ENCODE data around the gene PARP9.
A peak's percentile ranks its signal among the peaks of the same experiment; 100 is the strongest.
"Not testable (repeated sequence)": the region's sequence is repeated elsewhere in the genome, so short reads cannot be mapped to it uniquely, and the experiment has no call there.

Gene PARP9

GRCh38 chr3:122572940-122573412 is 8.9 kb upstream of the PARP9 start:
- peak; percentile 14 for DNase-seq

- DNase-seq: no peak
Observed at GRCh38 chr3:122568755-122569154, 4.7 kb upstream of the PARP9 start.

- not testable (repeated sequence) for DNase-seq
Observed at GRCh38 chr3:122568131-122568530, 4.0 kb upstream of the PARP9 start.

GRCh38 chr3:122563717-122564025 is 429 bp downstream of the PARP9 start:
- no peak for DNase-seq

- DNase-seq: no peak
Observed at GRCh38 chr3:122562923-122563716, 980 bp downstream of the PARP9 start.

- DNase-seq: peak; percentile 16
Observed at GRCh38 chr3:122560680-122561079, 3.4 kb downstream of the PARP9 start.

- DNase-seq: no peak
Observed at GRCh38 chr3:122559906-122560305, 4.2 kb downstream of the PARP9 start.

- no peak for DNase-seq
Observed at GRCh38 chr3:122558605-122559004, 5.5 kb downstream of the PARP9 start.

- no peak for DNase-seq
Observed at GRCh38 chr3:122557356-122557755, 6.7 kb downstream of the PARP9 start.

- no peak for DNase-seq
Observed at GRCh38 chr3:122555275-122556071, 8.6 kb downstream of the PARP9 start.

GRCh38 chr3:122553171-122553570 is 10.9 kb downstream of the PARP9 start:
- DNase-seq: no peak

- no peak for DNase-seq
Observed at GRCh38 chr3:122548619-122549018, 15.5 kb downstream of the PARP9 start.

- DNase-seq: no peak
Observed at GRCh38 chr3:122548076-122548475, 16.0 kb downstream of the PARP9 start.

GRCh38 chr3:122546151-122546550 is 17.9 kb downstream of the PARP9 start:
- no peak for DNase-seq

- DNase-seq: no peak
Observed at GRCh38 chr3:122538956-122539490, 25.1 kb downstream of the PARP9 start.

GRCh38 chr3:122536632-122537001 is 27.5 kb downstream of the PARP9 start:
- no peak for DNase-seq

- DNase-seq: peak; percentile 21
Observed at GRCh38 chr3:122535964-122536631, 28.0 kb downstream of the PARP9 start.

GRCh38 chr3:122533931-122534334 is 30.2 kb downstream of the PARP9 start:
- DNase-seq: peak; percentile 57

- no peak for DNase-seq
Observed at GRCh38 chr3:122533480-122533879, 30.6 kb downstream of the PARP9 start.

- no peak for DNase-seq
Observed at GRCh38 chr3:122530164-122530563, 33.9 kb downstream of the PARP9 start.

GRCh38 chr3:122523317-122523716 is 40.8 kb downstream of the PARP9 start:
- DNase-seq: no peak

- DNase-seq: no peak
Observed at GRCh38 chr3:122520861-122521260, 43.2 kb downstream of the PARP9 start.

- no peak for DNase-seq
Observed at GRCh38 chr3:122519693-122520092, 44.4 kb downstream of the PARP9 start.
